ENCODE results near the gene KRT3.

- TF ChIP-seq ETS1 (conservative IDR thresholded peaks at IDR 0.05; ENCODE audit: control insufficient read depth, low read depth, low read length) = no peak
- no peak for TF ChIP-seq ETV5 (CRISPR knock-in tag; IDR thresholded peaks at IDR 0.05; ENCODE audit: low read depth)
- no peak for TF ChIP-seq TAF15 (IDR thresholded peaks at IDR 0.05; ENCODE audit: low read depth, low read length)
- no peak for TF ChIP-seq ATF6 (CRISPR knock-in tag; IDR thresholded peaks at IDR 0.05)
- TF ChIP-seq SREBF1 (IDR thresholded peaks at IDR 0.05; ENCODE audit: borderline replicate concordance, low read depth, low read length) = no peak
- TF ChIP-seq, protein P1, sequence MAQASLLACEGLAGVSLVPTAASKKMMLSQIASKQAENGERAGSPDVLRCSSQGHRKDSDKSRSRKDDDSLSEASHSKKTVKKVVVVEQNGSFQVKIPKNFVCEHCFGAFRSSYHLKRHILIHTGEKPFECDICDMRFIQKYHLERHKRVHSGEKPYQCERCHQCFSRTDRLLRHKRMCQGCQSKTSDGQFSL (CRISPR knock-in tag; IDR thresholded peaks at IDR 0.05) = no peak
- TF ChIP-seq, protein P1 (tag; IDR thresholded peaks at IDR 0.05) = no peak
- no peak for TF ChIP-seq SMARCE1 (IDR thresholded peaks at IDR 0.05)
- no peak for TF ChIP-seq BCLAF1 (IDR thresholded peaks at IDR 0.05; ENCODE audit: borderline replicate concordance in 1 of 2, control insufficient read depth in 1 of 2, low read depth in 2 of 2, low read length in 1 of 2)
- no peak for TF ChIP-seq ETV6 (IDR thresholded peaks at IDR 0.05; ENCODE audit: borderline replicate concordance in 1 of 2, low read depth in 2 of 2, low read length in 1 of 2)
- TF ChIP-seq ETV6 (CRISPR knock-in tag; IDR thresholded peaks at IDR 0.05; ENCODE audit: borderline replicate concordance) = no peak
- TF ChIP-seq GABPA (tag; conservative IDR thresholded peaks at IDR 0.05; ENCODE audit: low read depth) = no peak
These were observed 32.2 kb upstream of the KRT3 start for GRCh38 chr12:52828156-52828555.
